ENCODE data around the gene DDX6.

Gene DDX6

GRCh38 chr11:118705791-118706545, 85.0 kb downstream of the DDX6 start:
- no peak for DNase-seq (ENCODE audit: low read depth in 1 of 2, low spot score in 1 of 2)

GRCh38 chr11:118705111-118705741, 85.7 kb downstream of the DDX6 start:
- peak in 1 of 2 donors; percentile 24 for DNase-seq (ENCODE audit: low read depth in 1 of 2, low spot score in 1 of 2)

GRCh38 chr11:118703563-118704106, 87.3 kb downstream of the DDX6 start:
- no peak for DNase-seq (ENCODE audit: low read depth in 1 of 2, low spot score in 1 of 2)

- peak in 1 of 2 donors; percentile 32 for DNase-seq (ENCODE audit: low read depth in 1 of 2, low spot score in 1 of 2)
Observed at GRCh38 chr11:118699506-118700220, 91.3 kb downstream of the DDX6 start.
